Skeletal muscle satellite cell (primary cell): ENCODE data around the gene TTLL13.

Source experiments
- H3K27me3 ChIP-seq: 2 replicates; pipeline ENCODE4 v1.7.0; 2013; ENCODE audit warnings: low read length; ENCODE audit not compliant: control insufficient read depth, insufficient read depth
- H3K36me3 ChIP-seq: 2 replicates; pipeline ENCODE4 v1.7.0; 2013; ENCODE audit warnings: mild to moderate bottlenecking, control low read depth, low read length; ENCODE audit not compliant: insufficient read depth
- H3K4me1 ChIP-seq: 2 replicates; pipeline ENCODE4 v1.7.0; 2013; ENCODE audit warnings: low read length; ENCODE audit not compliant: control insufficient read depth, insufficient read depth
- H3K4me2 ChIP-seq: 2 replicates; pipeline ENCODE4 v1.7.0; 2013; ENCODE audit warnings: mild to moderate bottlenecking, low read length
- H3K4me3 ChIP-seq: 2 replicates; pipeline ENCODE4 v1.7.0; 2013; ENCODE audit warnings: low read length
- H3K9ac ChIP-seq: 2 replicates; pipeline ENCODE4 v1.7.0; 2013; ENCODE audit warnings: mild to moderate bottlenecking, low read depth, low read length, moderate library complexity
- H3K9me3 ChIP-seq: replicated peaks from 2 replicates; pipeline ENCODE4 v1.7.0; 2013; ENCODE audit warnings: mild to moderate bottlenecking, control low read depth, low read length

Gene TTLL13

GRCh38 chr15:90231028-90232017, 18.0 kb upstream of the TTLL13 start:
- H3K36me3 ChIP-seq: peaks cover 36% of the 10 kb centered on the region
- no peak overlapping the region for H3K9ac ChIP-seq
- peaks cover 8% of the 10 kb centered on the region for H3K4me1 ChIP-seq
- no peaks in the 10 kb centered on the region for H3K27me3 ChIP-seq
- H3K4me2 ChIP-seq: no peak overlapping the region
- H3K4me3 ChIP-seq: no peak overlapping the region
- H3K9me3 ChIP-seq: no peaks in the 10 kb centered on the region

GRCh38 chr15:90232196-90232595, 17.2 kb upstream of the TTLL13 start:
- H3K36me3 ChIP-seq: peaks cover 36% of the 10 kb centered on the region
- peaks cover 8% of the 10 kb centered on the region for H3K4me1 ChIP-seq
- H3K9me3 ChIP-seq: no peaks in the 10 kb centered on the region
- no peak overlapping the region for H3K4me3 ChIP-seq
- peak overlapping the region; percentile 89 for H3K4me2 ChIP-seq
- H3K9ac ChIP-seq: no peak overlapping the region
- no peaks in the 10 kb centered on the region for H3K27me3 ChIP-seq

GRCh38 chr15:90232941-90233386, 16.4 kb upstream of the TTLL13 start:
- H3K4me1 ChIP-seq: peaks cover 8% of the 10 kb centered on the region
- peak overlapping the region; percentile 95 for H3K9ac ChIP-seq
- H3K4me3 ChIP-seq: peak overlapping the region; percentile 93
- no peaks in the 10 kb centered on the region for H3K27me3 ChIP-seq
- peak overlapping the region; percentile 89 for H3K4me2 ChIP-seq
- H3K9me3 ChIP-seq: no peaks in the 10 kb centered on the region
- peaks cover 32% of the 10 kb centered on the region for H3K36me3 ChIP-seq

- H3K4me2 ChIP-seq: peak within 1 kb of the TSS; percentile 95
- H3K4me3 ChIP-seq: peak within 1 kb of the TSS; percentile 93
- peak within 1 kb of the TSS; percentile 95 for H3K9ac ChIP-seq
- peaks cover 8% of the 10 kb centered on the region for H3K4me1 ChIP-seq
- H3K36me3 ChIP-seq: peaks cover 29% of the 10 kb centered on the region
- no peaks in the 10 kb centered on the region for H3K27me3 ChIP-seq
- H3K9me3 ChIP-seq: no peaks in the 10 kb centered on the region
Observed at GRCh38 chr15:90233387-90234095, 15.8 kb upstream of the TTLL13 start, which contains the start of gene CIB1. CIB1 (minus strand) TSS chr15:90233941; CDS start chr15:90233885, 56 bp downstream.

- peaks cover 21% of the 10 kb centered on the region for H3K36me3 ChIP-seq
- no peaks in the 10 kb centered on the region for H3K27me3 ChIP-seq
- H3K9ac ChIP-seq: peak within 1 kb of the TSS; percentile 95
- H3K4me2 ChIP-seq: peak within 1 kb of the TSS; percentile 95
- H3K4me1 ChIP-seq: peaks cover 8% of the 10 kb centered on the region
- peak within 1 kb of the TSS; percentile 93 for H3K4me3 ChIP-seq
- no peaks in the 10 kb centered on the region for H3K9me3 ChIP-seq
Observed at GRCh38 chr15:90234096-90234988, 15.0 kb upstream of the TTLL13 start, which contains the start of gene GDPGP1. GDPGP1 (plus strand) TSS chr15:90234209; CDS start chr15:90240909, 6,700 bp downstream.

GRCh38 chr15:90239371-90239770, 10.0 kb upstream of the TTLL13 start:
- Histone ChIP-seq H3K9ac (no peak overlapping the region), H3K4me3 (no peak overlapping the region), H3K27me3 (no peaks in the 10 kb centered on the region), H3K4me2 (no peak overlapping the region), H3K4me1 (peaks cover 8% of the 10 kb centered on the region), H3K9me3 (no peaks in the 10 kb centered on the region), H3K36me3 (no peaks in the 10 kb centered on the region)

- no peaks in the 10 kb centered on the region for H3K36me3 ChIP-seq
- no peak overlapping the region for H3K4me3 ChIP-seq
Observed at GRCh38 chr15:90240856-90241255, 8.5 kb upstream of the TTLL13 start.

GRCh38 chr15:90241343-90242192, 7.8 kb upstream of the TTLL13 start:
- Histone ChIP-seq H3K36me3 (no peaks in the 10 kb centered on the region), H3K4me2 (no peak overlapping the region), H3K4me3 (no peak overlapping the region), H3K9me3 (no peaks in the 10 kb centered on the region), H3K27me3 (no peaks in the 10 kb centered on the region), H3K9ac (no peak overlapping the region), H3K4me1 (no peaks in the 10 kb centered on the region)

More at GRCh38 chr15:90240856-90241255, 8.5 kb upstream of the TTLL13 start:
- no peak overlapping the region for H3K9ac ChIP-seq
- no peak overlapping the region for H3K4me2 ChIP-seq
- no peaks in the 10 kb centered on the region for H3K27me3 ChIP-seq
- no peaks in the 10 kb centered on the region for H3K9me3 ChIP-seq
- H3K4me1 ChIP-seq: no peaks in the 10 kb centered on the region

GRCh38 chr15:90243943-90244639, 5.3 kb upstream of the TTLL13 start:
- Histone ChIP-seq H3K9me3 (no peaks in the 10 kb centered on the region), H3K27me3 (no peaks in the 10 kb centered on the region), H3K9ac (no peak overlapping the region), H3K36me3 (no peaks in the 10 kb centered on the region), H3K4me3 (no peak overlapping the region), H3K4me1 (peaks cover 1% of the 10 kb centered on the region), H3K4me2 (no peak overlapping the region)

GRCh38 chr15:90248789-90249202, 560 bp upstream of the TTLL13 start:
- Histone ChIP-seq H3K9ac (no peak overlapping the region), H3K4me3 (peak overlapping the region; percentile 91), H3K9me3 (no peaks in the 10 kb centered on the region), H3K4me2 (peak overlapping the region; percentile 100), H3K36me3 (no peaks in the 10 kb centered on the region), H3K27me3 (no peaks in the 10 kb centered on the region), H3K4me1 (peaks cover 4% of the 10 kb centered on the region)
